NCI-H2227 treated with DMSO at 0.1 percent for 48 hours (cell line): ENCODE measurements around the gene LOC128125822.
A peak's percentile ranks its signal among the peaks of the same experiment; 100 is the strongest.
"Not testable (repeated sequence)": the region's sequence is repeated elsewhere in the genome, so short reads cannot be mapped to it uniquely, and the experiment has no call there.

ENCODE experiments used
- DNase-seq: peaks from one replicate; lab custom pipeline; 2025; lab: John Stamatoyannopoulos, UW

LOC128125822 gene

DNA sequence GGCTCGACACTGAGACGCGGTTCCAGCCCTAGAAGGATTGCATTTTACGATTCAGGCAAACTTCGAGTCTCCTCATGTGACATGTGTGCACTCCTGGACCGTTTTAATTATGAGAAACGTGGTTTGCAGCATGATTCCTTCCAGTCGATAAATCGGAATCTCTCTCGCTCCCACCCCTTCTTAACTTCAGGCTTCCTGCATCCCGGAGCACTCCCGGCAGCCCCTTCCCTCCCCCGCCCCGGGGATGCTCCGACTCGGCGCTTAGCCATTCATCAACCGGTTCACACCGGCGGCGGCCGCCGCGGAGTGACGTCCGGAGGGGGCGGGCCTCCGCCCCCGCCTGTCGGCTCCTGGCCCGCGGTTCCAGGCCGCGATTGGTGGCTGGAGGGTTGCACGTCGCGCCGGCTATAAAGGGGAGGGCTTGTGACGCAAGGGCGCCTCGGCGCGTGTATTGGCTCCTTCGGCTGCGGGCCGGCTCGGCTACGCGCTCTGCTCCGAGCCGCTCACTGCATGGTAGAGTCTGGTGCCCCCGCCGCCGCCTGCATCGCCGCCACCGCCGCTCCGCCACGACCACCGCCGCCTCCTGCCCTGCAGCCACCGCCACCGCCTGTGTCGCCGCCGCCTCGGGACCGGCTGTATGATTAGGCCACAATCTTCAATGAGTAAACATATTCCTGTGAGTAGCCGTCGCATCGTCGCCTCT, at the start of gene LOC128125822, which contains the start of gene PTP4A1:
Gene LOC128125822 (plus strand): TSS at position 437 of the 703 bp plus-strand sequence.
Gene PTP4A1 (plus strand): TSS at position 437 of the 703 bp plus-strand sequence. CDS start 4,401 bp downstream, outside the sequence.
- peak; percentile 87 for DNase-seq

GRCh38 chr6:63522911-63523287, 49.4 kb upstream of the LOC128125822 start:
- not testable (repeated sequence) for DNase-seq

- no peak for DNase-seq
These were observed 48.6 kb upstream of the LOC128125822 start for GRCh38 chr6:63523630-63524029.

GRCh38 chr6:63525186-63525878, 46.9 kb upstream of the LOC128125822 start:
- no peak for DNase-seq

DNA sequence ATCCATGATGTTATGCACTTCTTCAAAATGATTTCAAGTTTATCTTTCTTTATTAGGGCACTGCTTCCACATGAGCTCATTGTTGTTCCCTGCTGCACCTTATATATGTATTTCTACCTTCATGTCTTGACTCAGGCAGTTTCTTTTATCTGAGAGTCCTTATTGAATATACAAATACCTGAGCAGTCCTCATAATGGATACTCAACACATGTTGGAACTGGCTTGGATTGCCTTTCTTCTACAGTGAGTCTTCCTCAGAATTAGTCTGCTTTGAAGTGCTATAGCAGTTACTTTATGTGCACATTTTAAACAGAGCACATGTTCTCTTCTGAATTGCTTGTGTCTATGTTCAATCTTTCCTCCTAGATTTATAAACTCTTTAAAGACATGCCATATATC, 45.3 kb upstream of the LOC128125822 start:
- no peak for DNase-seq

DNA sequence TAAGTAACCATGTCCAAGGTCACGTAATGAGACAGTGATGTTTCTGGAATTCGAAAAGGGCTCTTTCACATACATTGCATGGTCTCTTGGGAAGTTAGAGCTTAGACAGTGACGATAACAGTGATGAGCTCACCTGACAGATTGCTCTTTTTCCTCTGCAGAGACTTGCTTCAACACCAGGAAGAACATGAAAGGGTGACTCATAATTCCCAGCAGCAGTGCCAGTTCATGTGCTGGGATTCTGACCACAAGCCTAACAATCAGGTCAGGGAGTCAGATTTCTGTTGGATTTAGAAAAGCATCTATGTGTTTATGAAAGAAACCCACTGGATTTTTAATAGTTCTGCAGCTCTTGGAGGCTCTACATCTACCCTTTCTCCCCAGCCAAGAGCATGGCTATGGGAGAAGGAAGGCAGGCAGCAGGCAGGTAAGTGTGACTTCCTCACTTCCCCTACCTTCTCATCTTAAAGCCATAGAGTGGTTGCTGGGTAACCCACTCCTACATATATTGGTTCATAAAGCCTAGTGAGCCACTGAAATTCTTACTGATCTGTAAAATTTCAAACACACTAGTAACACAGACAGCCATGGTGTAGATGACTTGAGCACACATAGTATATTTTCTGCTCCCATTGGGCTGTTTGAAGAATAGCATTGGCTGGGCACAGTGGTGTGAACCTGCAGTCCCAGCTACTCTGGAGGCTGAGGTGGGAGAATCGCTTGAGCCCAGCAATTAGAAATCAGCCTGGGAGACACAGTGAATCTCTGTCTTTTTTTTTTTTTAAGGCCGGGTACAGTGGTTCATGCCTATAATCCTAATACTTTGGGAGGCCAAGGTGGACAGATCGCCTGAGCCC, 44.4 kb upstream of the LOC128125822 start:
- DNase-seq: no peak

GRCh38 chr6:63529498-63529897, 42.8 kb upstream of the LOC128125822 start:
- no peak for DNase-seq

GRCh38 chr6:63530182-63530581, 42.1 kb upstream of the LOC128125822 start:
- no peak for DNase-seq

DNA sequence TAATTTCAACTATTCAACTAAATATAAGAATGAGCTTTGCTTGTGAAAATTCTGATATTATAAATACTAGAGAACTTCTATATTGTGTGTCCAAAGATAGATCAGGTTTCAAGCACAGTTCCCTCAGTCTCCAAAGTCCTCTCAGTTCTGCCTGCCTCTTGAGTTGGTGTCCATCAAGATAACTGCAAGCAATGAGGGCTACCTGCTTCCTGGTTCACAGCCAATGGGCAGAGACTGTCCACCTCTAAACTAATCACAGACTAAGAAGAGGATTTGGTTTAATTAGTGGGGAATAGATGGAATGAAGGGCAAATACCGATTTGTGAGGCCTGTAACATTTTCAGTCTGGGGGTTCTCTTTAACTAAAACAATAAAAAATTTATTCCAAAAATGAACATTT, 41.3 kb upstream of the LOC128125822 start:
- no peak for DNase-seq

GRCh38 chr6:63533026-63533425, 39.3 kb upstream of the LOC128125822 start:
- no peak for DNase-seq

DNA sequence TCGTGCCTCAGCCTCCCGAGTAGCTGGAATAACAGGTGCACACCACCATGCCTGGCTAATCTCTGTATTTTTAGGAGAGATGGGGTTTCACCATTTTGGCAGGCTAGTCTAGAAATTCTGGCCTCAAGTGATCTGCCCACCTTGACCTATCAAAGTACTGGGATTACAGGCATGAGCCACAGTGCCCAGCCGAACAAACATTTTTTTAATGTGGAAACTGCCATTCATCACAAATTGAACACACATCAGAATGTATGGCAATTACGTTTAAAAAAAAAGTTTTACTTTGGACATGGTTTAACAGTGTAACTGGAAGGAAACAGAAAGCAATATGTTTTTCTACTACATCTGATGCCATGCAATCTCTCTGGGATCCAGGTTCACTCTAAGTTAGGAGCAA, 38.3 kb upstream of the LOC128125822 start:
- no peak for DNase-seq

GRCh38 chr6:63537201-63537958, 34.9 kb upstream of the LOC128125822 start:
- DNase-seq: no peak

DNA sequence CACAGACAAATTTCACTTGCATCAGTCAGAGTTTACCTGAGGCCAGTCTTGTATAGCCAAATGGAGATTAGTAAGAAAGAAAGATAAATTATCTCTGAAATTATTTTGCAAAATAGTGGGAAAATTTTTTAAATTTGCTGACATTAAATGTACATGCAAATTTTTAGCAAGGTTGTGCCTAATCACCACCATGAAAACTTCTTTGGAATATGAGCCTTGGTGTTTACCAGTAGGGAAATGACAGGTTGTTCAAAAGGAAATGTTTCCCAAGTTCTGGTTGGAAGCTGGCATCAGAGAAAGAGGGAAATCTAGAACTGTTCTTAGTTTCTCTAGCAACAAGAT, 34.4 kb upstream of the LOC128125822 start:
- no peak for DNase-seq

- no peak for DNase-seq
These were observed 33.7 kb upstream of the LOC128125822 start for GRCh38 chr6:63538550-63538949.

DNA sequence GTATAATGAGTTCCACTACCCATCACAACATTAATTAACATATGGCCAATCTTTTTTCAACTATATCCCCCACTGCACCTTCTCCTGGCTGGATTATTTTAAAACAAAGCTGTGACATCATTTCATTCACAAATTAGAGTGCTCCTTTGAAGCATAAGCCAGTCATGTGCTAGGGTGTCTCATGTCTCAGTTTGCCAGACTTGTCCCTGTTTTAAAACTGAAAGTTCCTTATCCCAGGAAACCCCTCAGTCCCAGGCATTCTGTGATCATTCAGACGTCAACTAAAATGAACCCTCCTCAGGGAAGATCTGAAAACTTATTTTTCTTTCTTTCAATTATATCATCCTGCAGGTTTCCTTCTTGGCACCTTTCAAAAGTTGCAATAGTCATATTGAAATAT, 29.3 kb upstream of the LOC128125822 start:
- DNase-seq: no peak

DNA sequence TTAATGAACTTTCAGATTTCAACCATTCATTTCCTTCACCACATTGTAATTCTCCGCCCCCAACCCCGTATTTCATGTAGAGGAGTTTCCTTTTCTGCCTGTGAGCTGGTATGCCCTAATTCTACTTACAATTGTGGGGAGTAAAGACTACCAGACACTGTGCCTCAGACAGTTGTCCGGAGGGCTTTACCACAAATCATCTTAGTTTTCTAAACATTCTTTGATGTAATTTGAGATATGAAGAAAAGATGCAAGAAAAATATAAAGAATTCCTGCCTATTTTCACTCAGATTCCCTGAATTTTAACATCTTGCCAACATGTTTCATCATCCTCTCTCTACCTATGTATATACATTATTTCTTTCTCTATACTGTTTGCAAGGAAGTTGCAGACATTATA, 28.3 kb upstream of the LOC128125822 start:
- no peak for DNase-seq

GRCh38 chr6:63546236-63546635, 26.0 kb upstream of the LOC128125822 start:
- no peak for DNase-seq

- DNase-seq: no peak
These were observed 25.6 kb upstream of the LOC128125822 start for GRCh38 chr6:63546697-63547096.

DNA sequence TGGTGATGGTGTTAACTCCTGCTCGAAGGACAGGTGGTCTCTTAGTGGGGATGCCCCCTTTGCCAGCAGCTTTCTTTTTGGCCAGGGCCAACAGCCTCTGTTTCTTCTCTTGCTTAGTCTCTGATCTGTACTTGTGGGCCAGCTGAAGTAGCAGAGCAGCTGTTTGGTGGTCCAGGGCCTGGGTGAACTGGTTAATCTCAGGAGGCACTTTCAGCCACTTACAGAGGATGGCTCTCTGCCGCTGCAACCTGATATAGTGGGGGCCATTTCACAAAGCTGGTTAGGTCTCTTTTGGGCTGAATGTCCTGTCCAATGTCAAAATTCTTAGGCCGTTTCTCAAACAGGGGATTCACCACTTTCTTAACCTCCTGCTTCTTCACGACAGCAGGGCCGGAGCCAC, 23.2 kb upstream of the LOC128125822 start:
- no peak for DNase-seq

DNA sequence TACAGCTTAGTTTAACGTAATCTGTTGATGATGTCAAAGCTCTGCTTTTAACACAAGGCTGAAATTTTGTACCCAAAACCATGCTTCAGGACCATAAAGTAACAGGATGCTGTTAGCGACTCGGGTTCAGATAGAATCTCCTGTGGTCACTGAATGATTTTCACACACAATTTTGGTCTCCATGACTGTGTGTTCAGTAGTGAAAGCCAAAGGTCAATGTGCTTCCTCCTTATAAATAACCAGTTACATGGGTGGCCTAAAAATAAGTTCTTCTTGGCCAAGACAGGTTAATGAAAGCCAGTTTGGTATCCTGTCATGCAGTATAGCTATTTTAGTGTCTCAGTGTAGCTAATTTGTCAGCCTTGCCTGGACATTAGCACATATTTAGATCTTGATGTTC, 19.1 kb upstream of the LOC128125822 start:
- no peak for DNase-seq

- no peak for DNase-seq
These were observed 18.4 kb upstream of the LOC128125822 start for GRCh38 chr6:63553900-63554299.

GRCh38 chr6:63554782-63555181, 17.5 kb upstream of the LOC128125822 start:
- DNase-seq: no peak
